ENCODE results near the gene NFKBIB.

The NFKBIB gene

DNA sequence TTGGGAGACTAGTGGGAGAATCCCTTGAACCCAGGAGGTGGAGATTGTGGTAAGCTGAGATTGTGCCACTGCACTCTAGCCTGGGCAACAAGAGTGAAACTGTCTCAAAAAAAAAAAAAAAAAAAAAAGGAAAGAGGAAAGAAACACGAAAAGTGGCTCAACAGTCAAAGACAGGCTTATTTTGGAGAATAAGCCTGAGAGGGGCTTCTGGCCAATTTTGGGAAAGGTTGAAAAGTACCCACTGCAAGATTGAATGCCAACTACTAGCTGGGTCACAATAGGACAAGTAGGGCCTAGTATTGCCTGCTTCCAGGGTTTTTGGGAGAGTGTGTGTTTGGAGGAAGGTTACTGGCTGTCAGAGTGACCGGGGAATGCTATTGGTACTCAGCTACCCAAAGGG lies 58.5 kb downstream of the NFKBIB start:
- DNase-seq (ENCODE audit: low read depth in 2 of 2) = no peak

Measured in stimulated activated CD8-positive, alpha-beta memory T cell treated with anti-CD3 and anti-CD28 coated beads, Interleukin-7, amount 100 ng/mL, for 1 hour (primary cell).